Non-pigmented ciliary epithelial cell (primary cell): ENCODE measurements around the gene TSPAN12.

Experiments
- DNase-seq: peaks from one replicate; pipeline ENCODE4 v3.0.0-alpha.2; 2010; ENCODE audit warnings: low read depth

TSPAN12 gene

DNA sequence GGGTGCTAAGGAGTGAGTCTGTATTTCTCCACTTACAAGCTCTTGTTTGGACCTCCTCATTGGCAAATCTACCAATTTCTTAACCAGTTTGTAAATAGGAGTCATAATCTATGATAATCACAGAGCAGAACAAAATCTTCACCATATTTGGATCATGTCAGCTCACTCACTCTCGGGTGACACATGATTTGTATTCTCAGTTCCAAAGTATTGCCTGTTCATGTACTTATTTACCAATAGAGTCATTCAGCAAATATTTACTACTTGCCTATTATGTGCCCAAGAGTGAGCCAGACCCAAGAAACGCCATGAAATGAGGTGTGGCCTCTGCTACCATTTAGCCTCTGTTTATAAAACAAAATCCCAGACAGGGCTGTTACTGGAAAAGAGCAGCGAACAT lies 114.8 kb downstream of the TSPAN12 start:
- no peak for DNase-seq

DNA sequence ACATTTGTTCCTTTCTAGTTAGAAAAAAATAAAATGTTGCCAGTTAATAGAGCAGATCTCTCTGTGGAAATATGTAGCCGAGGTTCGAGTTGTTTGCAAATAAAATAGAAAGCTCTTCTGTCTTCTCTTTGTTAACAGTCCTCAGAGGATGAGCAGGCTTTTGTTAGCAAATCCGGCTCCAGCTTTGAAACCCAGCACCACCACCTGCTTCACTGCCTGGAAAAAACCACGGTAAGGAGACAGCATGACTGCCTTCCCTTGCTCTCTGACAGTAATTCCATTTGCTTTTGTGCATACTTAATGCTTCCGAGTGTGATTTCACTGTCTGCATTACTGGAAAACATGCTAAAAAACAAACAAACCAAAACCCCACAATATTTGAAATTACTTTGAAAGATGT lies 115.6 kb downstream of the TSPAN12 start:
- DNase-seq: no peak

GRCh38 chr7:120741371-120742042 lies 116.4 kb downstream of the TSPAN12 start:
- no peak for DNase-seq

DNA sequence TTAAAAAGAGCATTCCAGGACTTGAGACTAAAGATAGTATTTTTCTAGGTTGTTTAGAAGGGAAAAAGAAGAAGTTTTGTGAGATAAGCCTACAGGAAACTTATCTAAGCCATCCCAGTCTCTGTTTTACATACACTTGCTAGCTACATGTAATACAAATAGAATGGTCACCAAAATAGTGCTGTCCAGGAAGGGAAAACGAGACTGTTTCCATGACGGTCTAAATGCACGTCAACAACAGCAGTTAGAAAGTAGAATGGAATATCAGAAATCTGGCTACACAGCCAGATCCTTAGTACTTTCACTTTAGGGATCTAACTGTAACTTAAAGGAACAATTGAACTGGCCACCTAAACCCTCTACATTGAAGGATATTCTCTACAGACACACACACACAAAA lies 117.6 kb downstream of the TSPAN12 start:
- no peak for DNase-seq

DNA sequence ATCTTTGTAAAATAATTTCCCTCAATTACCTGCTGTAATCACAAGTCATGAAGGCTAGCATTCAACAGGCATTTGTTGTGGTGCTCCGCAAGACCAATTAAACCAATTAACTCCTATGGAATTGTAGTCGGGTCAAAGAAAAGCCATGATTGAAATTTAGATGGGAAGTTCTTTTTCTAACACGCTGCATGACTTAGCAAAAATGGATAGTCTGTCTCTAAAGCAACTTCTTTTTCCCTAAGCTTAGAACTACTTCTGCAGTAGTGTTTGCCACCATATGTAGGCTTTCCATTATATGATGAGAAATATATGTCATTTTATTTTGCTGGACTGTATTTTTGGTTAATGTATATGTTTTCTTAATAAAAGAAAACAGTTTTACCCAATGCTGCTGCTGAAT lies 119.1 kb downstream of the TSPAN12 start:
- no peak for DNase-seq
